Measurements from ENCODE around the gene CD3D.

- TF ChIP-seq POLR2AphosphoS5 (IDR thresholded peaks at IDR 0.05; ENCODE audit: low read depth, low read length) (no peak), REST (IDR thresholded peaks at IDR 0.05; ENCODE audit: insufficient read depth in 1 of 2, low read depth in 2 of 2, low read length in 2 of 2) (no peak), SIN3A (IDR thresholded peaks at IDR 0.05; ENCODE audit: borderline replicate concordance, insufficient read depth, low read length) (no peak), TAF1 (IDR thresholded peaks at IDR 0.05; ENCODE audit: borderline replicate concordance, insufficient read depth, low read length) (no peak)
These were observed 31.0 kb downstream of the CD3D start for GRCh38 chr11:118311518-118311917.

Measured in PFSK-1 (cell line).